Central memory CD8-positive, alpha-beta T cell (primary cell): ENCODE results near the gene KBTBD13.
"Not testable (repeated sequence)": the region's sequence is repeated elsewhere in the genome, so short reads cannot be mapped to it uniquely, and the experiment has no call there.

ENCODE experiments used
- ATAC-seq: fragments of 150-1000 bp; cut with Tn5 transposase; replicated peaks from 2 replicates; pipeline ENCODE4 v1.10.0; 2022; ENCODE audit warnings: mild to moderate bottlenecking, moderate FRiP score, moderate number of reproducible peaks; ENCODE audit not compliant: poor library complexity, severe bottlenecking; ENCODE audit errors: extremely low read depth
- DNase-seq, 2 donors: peaks; one replicate each; pipeline ENCODE4 v3.0.0; 2021; ENCODE audit warnings: low spot score in 2 of 2
- H3K27ac Mint-ChIP-seq: one replicate; pipeline ENCODE4 v1.8.0; 2022; ENCODE audit warnings: low read depth, mild to moderate bottlenecking, moderate library complexity, mixed read lengths
- H3K27me3 Mint-ChIP-seq: one replicate; pipeline ENCODE4 v1.8.0; 2022; ENCODE audit warnings: mixed read lengths
- H3K36me3 Mint-ChIP-seq: one replicate; pipeline ENCODE4 v1.8.0; 2022; ENCODE audit warnings: mild to moderate bottlenecking, moderate library complexity, mixed read lengths; ENCODE audit not compliant: insufficient read depth
- H3K4me1 Mint-ChIP-seq: one replicate; pipeline ENCODE4 v1.8.0; 2022; ENCODE audit warnings: mixed read lengths
- H3K4me3 Mint-ChIP-seq: one replicate; pipeline ENCODE4 v1.8.0; 2022; ENCODE audit warnings: mild to moderate bottlenecking, moderate library complexity, mixed read lengths
- H3K9me3 Mint-ChIP-seq: one replicate; pipeline ENCODE4 v1.8.0; 2022; ENCODE audit warnings: mixed read lengths

The KBTBD13 gene

DNA sequence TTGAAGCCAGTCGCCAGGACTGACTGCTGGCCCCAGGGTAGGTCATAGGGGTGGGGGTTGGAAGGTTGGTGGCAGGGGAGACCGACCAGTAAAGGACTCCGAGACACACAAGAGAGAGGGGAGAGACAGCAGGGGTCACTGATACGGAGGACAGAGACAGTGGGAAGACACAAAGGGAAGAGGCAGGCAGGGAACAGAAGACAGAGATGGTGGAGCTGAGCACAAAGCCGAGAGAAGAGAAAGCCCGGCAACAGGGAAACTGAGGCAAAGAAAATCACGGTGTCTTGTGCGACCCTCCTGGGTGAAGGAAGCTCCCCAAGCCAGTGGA, 9.3 kb upstream of the KBTBD13 start:
- Mint-ChIP-seq H3K4me1 (peaks cover 6% of the 10 kb centered on the region), H3K4me3 (peak overlapping the region; percentile 4), H3K9me3 (no peaks in the 10 kb centered on the region), H3K27ac (no peak overlapping the region), H3K27me3 (peaks cover 51% of the 10 kb centered on the region), H3K36me3 (no peaks in the 10 kb centered on the region)
- DNase-seq = no peak
- no peak for ATAC-seq

DNA sequence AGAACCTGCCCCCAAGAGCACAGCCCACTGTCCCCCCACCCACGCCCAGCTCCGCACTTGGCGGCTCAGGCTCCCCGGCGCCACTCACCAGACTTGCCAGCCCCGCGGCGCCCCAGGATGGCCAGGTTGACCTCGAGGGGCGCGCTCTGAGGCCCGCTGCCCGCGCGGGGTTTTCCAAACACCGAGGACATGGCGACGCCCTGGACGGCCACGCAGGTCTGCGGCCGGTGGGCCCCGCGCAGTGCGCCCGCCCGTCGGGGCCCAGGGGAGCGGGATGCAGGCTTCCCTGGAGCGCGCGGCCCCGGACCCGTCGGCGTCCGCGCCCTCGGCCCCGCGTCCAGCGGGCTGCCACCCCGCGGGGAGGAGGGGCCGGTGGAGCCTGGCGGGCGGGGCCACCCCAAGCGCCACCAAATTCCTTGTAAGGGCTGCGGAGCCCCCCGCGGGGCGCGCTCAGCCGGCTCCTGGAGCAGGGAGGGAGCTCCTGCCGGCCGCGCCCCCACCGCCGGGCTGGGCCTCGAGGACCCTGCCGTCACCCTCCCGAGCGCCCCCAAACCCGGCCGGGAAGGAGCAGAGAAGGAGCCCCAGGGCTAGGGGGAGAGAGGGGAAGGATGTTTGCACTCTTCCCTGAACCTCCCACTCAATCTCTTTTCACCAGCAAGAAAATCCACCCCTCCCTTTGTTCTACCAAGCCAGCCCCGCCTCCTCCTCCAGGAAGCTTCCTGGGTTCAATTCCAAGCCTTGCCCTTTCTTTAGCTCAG, 8.7 kb upstream of the KBTBD13 start, which contains the start of gene RASL12:
RASL12 (minus strand) TSS at position 347 of the 758 bp plus-strand sequence; CDS start at position 191, 156 bp downstream.
- DNase-seq = no peak
- H3K4me1 Mint-ChIP-seq = peaks cover 6% of the 10 kb centered on the region
- H3K27me3 Mint-ChIP-seq = peaks cover 51% of the 10 kb centered on the region
- no peak within 1 kb of the TSS for H3K27ac Mint-ChIP-seq
- H3K36me3 Mint-ChIP-seq = no peaks in the 10 kb centered on the region
- peak within 1 kb of the TSS; percentile 50 for H3K4me3 Mint-ChIP-seq
- ATAC-seq = no peak
- H3K9me3 Mint-ChIP-seq = no peaks in the 10 kb centered on the region

DNA sequence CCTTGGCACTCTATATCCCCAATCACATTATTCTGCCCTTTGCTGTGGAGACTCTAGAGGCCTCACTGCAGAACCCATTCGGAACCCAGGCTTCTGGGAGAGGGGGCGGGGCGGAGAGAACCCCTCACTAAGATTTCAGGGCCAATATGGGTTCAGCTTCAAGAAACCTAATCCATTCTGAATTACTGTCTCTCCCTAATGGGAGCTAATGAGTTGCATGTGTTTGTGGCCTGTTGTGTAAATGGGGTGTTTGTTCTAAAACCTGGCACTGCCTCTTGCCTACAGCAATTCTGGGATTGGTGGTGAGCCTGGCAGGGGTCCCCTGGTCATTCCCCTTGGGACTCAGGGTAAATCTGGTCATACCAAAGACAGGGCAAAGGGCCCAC, 8.2 kb upstream of the KBTBD13 start:
- Mint-ChIP-seq H3K27ac (no peak overlapping the region), H3K27me3 (peaks cover 46% of the 10 kb centered on the region), H3K9me3 (no peaks in the 10 kb centered on the region), H3K4me1 (peaks cover 6% of the 10 kb centered on the region), H3K36me3 (no peaks in the 10 kb centered on the region), H3K4me3 (peak overlapping the region; percentile 50)
- ATAC-seq (no peak), DNase-seq (no peak)

DNA sequence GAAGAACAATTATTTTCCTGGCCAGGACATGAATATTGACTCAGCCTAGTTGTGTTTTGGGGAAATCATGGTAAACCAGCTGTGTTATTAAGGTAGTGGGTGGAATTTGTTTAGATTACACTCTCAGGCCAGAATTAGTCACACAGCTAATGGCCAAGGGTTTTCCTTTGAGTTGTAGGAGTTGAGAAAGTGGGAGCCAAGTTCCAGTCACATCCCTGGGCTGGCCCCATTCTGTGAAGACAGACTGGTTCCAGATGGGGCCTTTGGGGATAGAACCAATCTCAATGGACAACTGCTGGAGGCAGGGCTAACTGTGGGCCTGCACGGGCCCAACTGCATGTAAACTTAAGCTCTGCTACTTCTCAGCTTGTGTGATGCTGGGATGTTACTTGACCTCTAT, 7.4 kb upstream of the KBTBD13 start:
- Mint-ChIP-seq H3K27ac (no peak overlapping the region), H3K27me3 (peaks cover 39% of the 10 kb centered on the region), H3K36me3 (no peaks in the 10 kb centered on the region), H3K4me1 (peaks cover 6% of the 10 kb centered on the region), H3K9me3 (no peaks in the 10 kb centered on the region), H3K4me3 (no peak overlapping the region)
- ATAC-seq = no peak
- DNase-seq = no peak

DNA sequence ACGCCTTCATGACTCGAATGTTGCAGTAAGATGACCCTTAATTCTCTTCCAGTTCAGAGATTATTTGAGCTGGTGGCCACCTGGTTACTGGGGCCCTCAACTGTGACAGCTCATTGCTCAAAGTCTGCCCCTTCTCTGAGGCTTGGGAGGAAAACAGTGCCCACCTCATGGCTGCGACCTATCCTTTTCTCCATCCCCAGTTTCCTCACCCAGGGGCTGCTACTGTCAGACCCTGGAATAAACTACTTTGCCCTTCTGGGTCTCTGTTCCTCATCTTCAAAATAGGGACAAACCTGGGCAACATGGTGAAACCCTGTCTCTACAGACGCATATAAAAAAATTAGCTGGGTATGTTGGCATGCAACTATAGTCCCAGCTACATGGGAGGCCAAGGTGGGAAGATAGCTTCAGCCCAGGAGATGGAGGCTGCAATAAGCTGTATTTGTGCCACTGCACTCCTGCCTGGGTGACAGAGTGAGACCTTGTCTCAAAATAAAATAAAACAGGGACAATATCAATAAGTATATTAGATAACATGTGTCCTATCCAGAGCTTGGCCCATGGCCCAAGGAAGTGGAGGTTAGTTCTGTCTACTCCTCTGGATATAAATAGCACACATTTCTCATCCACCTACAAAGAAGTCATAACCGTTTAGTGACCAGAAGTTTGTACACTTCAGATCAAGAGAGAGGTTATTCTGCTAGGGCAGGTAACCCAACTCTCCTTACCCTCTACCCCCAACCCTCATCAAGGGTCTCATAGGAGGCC, 6.6 kb upstream of the KBTBD13 start:
- Mint-ChIP-seq H3K27ac (no peak overlapping the region), H3K4me1 (peaks cover 6% of the 10 kb centered on the region), H3K27me3 (peaks cover 37% of the 10 kb centered on the region), H3K36me3 (no peaks in the 10 kb centered on the region), H3K4me3 (no peak overlapping the region), H3K9me3 (no peaks in the 10 kb centered on the region)
- DNase-seq (no peak), ATAC-seq (no peak)

DNA sequence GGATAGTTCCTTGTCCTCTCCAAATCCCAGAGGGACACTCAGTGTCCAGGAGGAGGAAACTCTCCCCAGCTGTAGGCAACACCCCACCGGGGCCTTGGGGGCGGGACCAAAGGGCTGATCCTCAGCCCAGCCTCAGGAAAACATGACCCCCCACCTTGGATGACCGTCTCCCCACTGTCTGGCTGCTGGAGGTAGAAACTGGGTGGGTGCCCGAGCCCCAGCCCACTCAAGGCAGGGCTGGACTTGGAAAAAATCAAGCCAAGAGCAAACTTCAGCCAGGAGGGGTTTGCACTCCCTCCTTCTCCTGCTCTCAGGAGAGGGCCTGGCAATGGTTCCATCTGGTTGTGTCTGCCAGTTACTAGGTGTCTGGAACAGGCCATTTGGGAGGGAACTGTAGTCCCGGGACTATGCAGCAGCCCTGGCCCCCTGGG, 5.2 kb upstream of the KBTBD13 start:
- no peak for ATAC-seq
- peaks cover 30% of the 10 kb centered on the region for H3K27me3 Mint-ChIP-seq
- H3K27ac Mint-ChIP-seq = no peak overlapping the region
- no peaks in the 10 kb centered on the region for H3K9me3 Mint-ChIP-seq
- DNase-seq = no peak
- peaks cover 6% of the 10 kb centered on the region for H3K4me1 Mint-ChIP-seq
- H3K36me3 Mint-ChIP-seq = peaks cover 2% of the 10 kb centered on the region
- no peak overlapping the region for H3K4me3 Mint-ChIP-seq

DNA sequence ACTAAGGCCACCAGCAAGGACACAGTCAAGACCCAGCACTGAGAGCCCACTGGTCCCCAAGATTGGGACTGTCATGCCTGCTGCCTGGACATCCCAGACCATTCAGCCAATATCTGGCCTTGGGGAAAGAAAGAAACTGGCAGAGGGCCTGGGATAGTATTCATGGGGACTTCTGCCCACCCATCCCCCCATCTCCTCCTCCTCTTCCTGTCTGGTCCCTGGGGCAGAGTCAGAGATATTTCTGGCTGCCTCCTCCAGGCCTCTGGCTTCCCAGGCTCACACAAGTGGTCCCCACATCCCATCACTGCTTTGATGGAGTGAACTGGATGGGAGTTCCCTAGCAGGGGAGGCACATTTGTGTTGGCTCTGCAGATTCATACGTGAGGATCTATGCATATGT, 4.5 kb upstream of the KBTBD13 start:
- H3K4me3 Mint-ChIP-seq = no peak overlapping the region

DNA sequence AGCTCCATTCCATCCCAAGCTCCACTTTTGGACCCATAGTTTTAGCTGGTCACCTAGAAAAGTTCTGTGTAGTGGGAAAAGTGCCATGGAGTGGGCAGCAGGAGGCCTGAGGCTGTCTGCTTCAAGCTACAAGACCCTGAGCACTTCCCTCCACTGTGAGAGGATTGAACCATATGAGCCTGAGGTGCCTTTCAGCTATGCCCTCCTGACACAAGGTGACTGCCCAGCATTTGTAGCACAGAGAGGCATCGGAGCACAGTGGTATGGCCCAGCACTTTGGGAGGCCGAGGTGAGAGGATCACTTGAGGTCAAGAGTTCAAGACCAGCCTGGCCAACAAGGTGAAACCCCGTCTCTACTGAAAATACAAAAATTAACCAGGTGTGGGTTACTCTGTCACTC, 3.9 kb upstream of the KBTBD13 start:
- no peaks in the 10 kb centered on the region for H3K9me3 Mint-ChIP-seq
- no peak overlapping the region for H3K4me3 Mint-ChIP-seq
- no peak overlapping the region for H3K27ac Mint-ChIP-seq
- peaks cover 2% of the 10 kb centered on the region for H3K36me3 Mint-ChIP-seq
- DNase-seq (no peak), ATAC-seq (no peak)
- peaks cover 22% of the 10 kb centered on the region for H3K27me3 Mint-ChIP-seq
- peaks cover under 1% of the 10 kb centered on the region for H3K4me1 Mint-ChIP-seq

More for the DNA sequence above, 4.5 kb upstream of the KBTBD13 start:
- ATAC-seq (no peak), DNase-seq (no peak)
- Mint-ChIP-seq H3K9me3 (no peaks in the 10 kb centered on the region), H3K4me1 (peaks cover 4% of the 10 kb centered on the region), H3K36me3 (peaks cover 2% of the 10 kb centered on the region), H3K27ac (no peak overlapping the region), H3K27me3 (peaks cover 27% of the 10 kb centered on the region)

DNA sequence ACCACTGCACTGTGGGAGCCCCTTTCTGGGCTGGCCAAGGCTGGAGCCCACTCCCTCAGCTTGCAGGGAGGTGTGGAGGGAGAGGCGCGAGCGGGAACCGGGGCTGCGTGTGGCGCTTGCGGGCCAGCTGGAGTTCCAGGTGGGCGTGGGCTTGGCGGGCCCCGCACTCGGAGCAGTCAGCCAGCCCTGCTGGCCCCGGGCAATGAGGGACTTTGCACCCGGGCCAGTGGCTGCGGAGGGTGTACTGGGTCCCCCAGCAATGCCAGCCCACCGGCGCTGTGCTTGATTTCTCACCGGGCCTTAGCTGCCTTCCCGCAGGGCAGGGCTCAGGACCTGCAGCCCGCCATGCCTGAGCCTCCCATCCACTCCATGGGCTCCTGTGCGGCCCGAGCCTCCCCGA, 1.6 kb upstream of the KBTBD13 start:
- ATAC-seq, DNase-seq, H3K27ac Mint-ChIP-seq, H3K4me1 Mint-ChIP-seq, H3K4me3 Mint-ChIP-seq, H3K9me3 Mint-ChIP-seq, H3K36me3 Mint-ChIP-seq: not testable (repeated sequence)
- H3K27me3 Mint-ChIP-seq = peaks cover 31% of the 10 kb centered on the region

DNA sequence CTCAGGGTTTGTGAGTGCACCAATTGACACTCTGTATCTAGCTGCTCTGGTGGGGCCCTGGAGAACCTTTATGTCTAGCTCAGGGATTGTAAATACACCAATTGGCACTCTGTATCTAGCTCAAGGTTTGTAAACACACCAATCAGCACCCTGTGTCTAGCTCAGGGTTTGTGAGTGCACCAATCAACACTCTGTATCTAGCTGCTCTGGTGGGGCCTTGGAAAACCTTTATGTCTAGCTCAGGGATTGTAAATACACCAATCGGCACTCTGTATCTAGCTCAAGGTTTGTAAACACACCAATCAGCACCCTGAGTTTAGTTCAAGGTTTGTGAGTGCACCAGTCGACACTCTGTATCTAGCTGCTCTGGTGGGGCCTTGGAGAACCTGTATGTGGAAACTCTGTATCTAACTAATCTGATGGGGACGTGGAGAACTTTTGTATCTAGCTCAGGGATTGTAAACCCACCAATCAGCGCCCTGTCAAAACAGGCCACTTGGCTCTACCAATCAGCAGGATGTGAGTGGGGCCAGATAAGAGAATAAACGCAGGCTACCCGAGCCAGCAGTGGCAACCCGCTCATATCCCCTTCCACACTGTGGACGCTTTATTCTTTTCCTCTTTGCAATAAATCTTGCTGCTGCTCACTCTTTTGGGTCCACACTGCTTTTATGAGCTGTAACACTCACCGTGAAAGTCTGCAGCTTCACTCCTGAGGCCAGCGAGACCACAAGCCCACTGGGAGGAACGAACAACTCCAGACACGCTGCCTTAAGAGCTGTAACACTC, 745 bp upstream of the KBTBD13 start:
- H3K27ac Mint-ChIP-seq, H3K4me3 Mint-ChIP-seq, H3K4me1 Mint-ChIP-seq, H3K9me3 Mint-ChIP-seq, DNase-seq, ATAC-seq, H3K36me3 Mint-ChIP-seq: not testable (repeated sequence)
- H3K27me3 Mint-ChIP-seq = peaks cover 34% of the 10 kb centered on the region

DNA sequence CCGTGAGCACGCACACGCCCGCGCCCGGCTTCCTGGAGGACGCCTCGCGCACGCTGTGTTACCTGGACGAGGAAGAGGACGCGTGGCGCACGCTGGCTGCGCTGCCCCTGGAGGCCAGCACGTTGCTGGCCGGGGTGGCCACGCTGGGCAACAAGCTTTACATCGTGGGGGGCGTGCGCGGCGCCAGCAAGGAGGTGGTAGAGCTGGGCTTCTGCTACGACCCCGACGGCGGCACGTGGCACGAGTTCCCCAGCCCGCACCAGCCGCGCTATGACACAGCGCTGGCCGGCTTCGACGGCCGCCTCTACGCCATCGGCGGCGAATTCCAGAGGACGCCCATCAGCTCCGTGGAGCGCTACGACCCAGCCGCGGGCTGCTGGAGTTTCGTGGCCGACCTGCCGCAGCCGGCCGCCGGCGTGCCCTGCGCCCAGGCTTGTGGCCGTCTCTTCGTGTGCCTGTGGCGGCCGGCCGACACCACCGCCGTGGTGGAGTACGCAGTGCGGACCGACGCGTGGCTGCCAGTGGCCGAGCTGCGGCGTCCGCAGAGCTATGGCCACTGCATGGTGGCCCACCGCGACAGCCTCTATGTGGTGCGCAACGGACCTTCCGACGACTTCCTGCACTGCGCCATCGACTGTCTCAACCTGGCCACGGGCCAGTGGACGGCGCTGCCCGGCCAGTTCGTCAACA, 890 bp downstream of the KBTBD13 start:
- Mint-ChIP-seq H3K4me1 (peaks cover 9% of the 10 kb centered on the region), H3K9me3 (no peaks in the 10 kb centered on the region), H3K27ac (no peak overlapping the region), H3K4me3 (no peak overlapping the region), H3K36me3 (peaks cover 2% of the 10 kb centered on the region), H3K27me3 (peaks cover 50% of the 10 kb centered on the region)
- ATAC-seq (no peak), DNase-seq (no peak)

DNA sequence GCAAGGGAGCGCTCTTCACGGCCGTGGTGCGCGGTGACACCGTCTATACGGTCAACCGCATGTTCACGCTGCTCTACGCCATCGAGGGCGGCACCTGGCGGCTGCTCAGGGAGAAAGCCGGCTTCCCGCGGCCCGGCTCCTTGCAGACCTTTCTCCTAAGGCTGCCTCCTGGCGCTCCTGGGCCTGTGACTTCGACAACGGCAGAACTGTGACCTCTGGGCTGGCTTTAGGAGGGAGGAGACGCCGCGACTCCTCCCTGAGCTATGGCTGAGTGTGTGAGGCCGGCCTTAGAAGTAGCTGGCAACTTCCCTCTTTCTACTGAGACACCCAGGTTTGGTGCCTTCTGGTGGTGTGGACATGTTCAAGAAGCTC, 1.4 kb downstream of the KBTBD13 start:
- Mint-ChIP-seq H3K4me3 (no peak overlapping the region), H3K4me1 (peaks cover 15% of the 10 kb centered on the region), H3K27ac (no peak overlapping the region), H3K9me3 (no peaks in the 10 kb centered on the region), H3K36me3 (peaks cover 2% of the 10 kb centered on the region), H3K27me3 (peaks cover 56% of the 10 kb centered on the region)
- ATAC-seq = no peak
- DNase-seq = no peak
